ENCODE data around the gene SIPA1L3. TPM values are rescaled to one million over a fixed set of nuclear protein-coding genes. Genes with fewer than 3 reads are reported as not detected.

Gene SIPA1L3
- total and polyA plus RNA-seq, 9 of the 15 experiments (the other 6 are each of a cell fraction or from before 2014, with no cell fraction given), result 0.01 to 6.1 (median 2.5) TPM

DNA sequence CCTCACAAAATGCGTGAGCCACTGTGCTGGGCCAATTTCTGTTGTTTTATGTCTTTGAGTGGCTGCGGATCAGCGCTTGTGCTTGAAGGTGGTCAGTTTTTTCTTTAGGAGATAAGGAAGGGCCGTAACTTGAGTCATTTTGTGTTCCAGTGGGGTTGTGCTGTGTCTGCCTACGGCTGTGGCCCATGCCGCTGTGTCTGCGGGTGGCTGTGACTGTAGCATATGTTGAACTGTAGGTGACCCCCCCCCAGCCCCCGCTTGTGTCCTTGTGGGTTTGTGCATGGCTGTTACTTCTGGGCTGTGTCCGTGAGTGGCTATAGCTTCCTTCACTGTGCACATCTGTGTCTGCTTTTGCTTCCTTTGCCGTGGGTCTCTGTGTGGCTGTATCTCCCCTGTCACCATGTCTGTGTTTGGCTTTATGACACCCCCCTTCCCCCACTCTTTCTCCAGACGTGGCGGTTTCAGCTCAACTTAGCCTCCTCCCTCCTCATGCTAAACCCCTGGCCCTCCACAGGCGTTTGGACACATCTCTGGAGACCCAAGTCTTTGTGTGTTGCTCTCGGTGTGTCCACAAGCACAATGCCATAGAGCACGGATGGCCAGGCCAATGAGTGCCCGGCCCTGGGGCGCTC lies 348.5 kb downstream of the SIPA1L3 start (continued):
- TF ChIP-seq, protein P1, sequence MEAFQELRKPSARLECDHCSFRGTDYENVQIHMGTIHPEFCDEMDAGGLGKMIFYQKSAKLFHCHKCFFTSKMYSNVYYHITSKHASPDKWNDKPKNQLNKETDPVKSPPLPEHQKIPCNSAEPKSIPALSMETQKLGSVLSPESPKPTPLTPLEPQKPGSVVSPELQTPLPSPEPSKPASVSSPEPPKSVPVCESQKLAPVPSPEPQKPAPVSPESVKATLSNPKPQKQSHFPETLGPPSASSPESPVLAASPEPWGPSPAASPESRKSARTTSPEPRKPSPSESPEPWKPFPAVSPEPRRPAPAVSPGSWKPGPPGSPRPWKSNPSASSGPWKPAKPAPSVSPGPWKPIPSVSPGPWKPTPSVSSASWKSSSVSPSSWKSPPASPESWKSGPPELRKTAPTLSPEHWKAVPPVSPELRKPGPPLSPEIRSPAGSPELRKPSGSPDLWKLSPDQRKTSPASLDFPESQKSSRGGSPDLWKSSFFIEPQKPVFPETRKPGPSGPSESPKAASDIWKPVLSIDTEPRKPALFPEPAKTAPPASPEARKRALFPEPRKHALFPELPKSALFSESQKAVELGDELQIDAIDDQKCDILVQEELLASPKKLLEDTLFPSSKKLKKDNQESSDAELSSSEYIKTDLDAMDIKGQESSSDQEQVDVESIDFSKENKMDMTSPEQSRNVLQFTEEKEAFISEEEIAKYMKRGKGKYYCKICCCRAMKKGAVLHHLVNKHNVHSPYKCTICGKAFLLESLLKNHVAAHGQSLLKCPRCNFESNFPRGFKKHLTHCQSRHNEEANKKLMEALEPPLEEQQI (IDR thresholded peaks at IDR 0.05), result no peak
- TF ChIP-seq ZNF431 (CRISPR knock-in tag; IDR thresholded peaks at IDR 0.05) (no peak), XRCC5 (IDR thresholded peaks at IDR 0.05; ENCODE audit: low read depth, low read length) (no peak), MED1 (CRISPR knock-in tag; IDR thresholded peaks at IDR 0.05; ENCODE audit: borderline replicate concordance) (no peak), ETV6 (IDR thresholded peaks at IDR 0.05; ENCODE audit: borderline replicate concordance in 1 of 2, low read depth in 2 of 2, low read length in 1 of 2) (no peak), ETV6 (CRISPR knock-in tag; IDR thresholded peaks at IDR 0.05; ENCODE audit: borderline replicate concordance) (no peak), SMARCA4 (IDR thresholded peaks at IDR 0.05) (peak; percentile 47; the same call in 1 of the 2 replicates), NCOA6 (IDR thresholded peaks at IDR 0.05) (no peak), BRCA1 (IDR thresholded peaks at IDR 0.05) (no peak), BRCA1 (CRISPR knock-in tag; IDR thresholded peaks at IDR 0.05) (no peak), NBN (IDR thresholded peaks at IDR 0.05; ENCODE audit: low read depth) (no peak; the same call in 1 of the 2 replicates), FOXM1 (IDR thresholded peaks at IDR 0.05; ENCODE audit: low read depth) (no peak), FOXM1 (CRISPR knock-in tag; IDR thresholded peaks at IDR 0.05; ENCODE audit: low read depth) (no peak), ATF7 (IDR thresholded peaks at IDR 0.05) (no peak), KDM5B (IDR thresholded peaks at IDR 0.05; ENCODE audit: insufficient replicate concordance, low read depth, low read length) (no peak), ZNF778 (CRISPR knock-in tag; IDR thresholded peaks at IDR 0.05) (no peak), MTA1 (IDR thresholded peaks at IDR 0.05; ENCODE audit: borderline replicate concordance) (peak; percentile 27; the same call in 1 of the 2 replicates), RCOR1 (IDR thresholded peaks at IDR 0.05; ENCODE audit: borderline replicate concordance in 1 of 2, low read depth in 2 of 2, low read length in 2 of 2) (no peak), ESRRA (IDR thresholded peaks at IDR 0.05; ENCODE audit: borderline replicate concordance, low read depth) (no peak), ZNF76 (CRISPR knock-in tag; IDR thresholded peaks at IDR 0.05; ENCODE audit: borderline replicate concordance) (no peak)
- TF ChIP-seq, protein P2, sequence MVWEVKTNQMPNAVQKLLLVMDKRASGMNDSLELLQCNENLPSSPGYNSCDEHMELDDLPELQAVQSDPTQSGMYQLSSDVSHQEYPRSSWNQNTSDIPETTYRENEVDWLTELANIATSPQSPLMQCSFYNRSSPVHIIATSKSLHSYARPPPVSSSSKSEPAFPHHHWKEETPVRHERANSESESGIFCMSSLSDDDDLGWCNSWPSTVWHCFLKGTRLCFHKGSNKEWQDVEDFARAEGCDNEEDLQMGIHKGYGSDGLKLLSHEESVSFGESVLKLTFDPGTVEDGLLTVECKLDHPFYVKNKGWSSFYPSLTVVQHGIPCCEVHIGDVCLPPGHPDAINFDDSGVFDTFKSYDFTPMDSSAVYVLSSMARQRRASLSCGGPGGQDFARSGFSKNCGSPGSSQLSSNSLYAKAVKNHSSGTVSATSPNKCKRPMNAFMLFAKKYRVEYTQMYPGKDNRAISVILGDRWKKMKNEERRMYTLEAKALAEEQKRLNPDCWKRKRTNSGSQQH (CRISPR knock-in tag; IDR thresholded peaks at IDR 0.05), result no peak
- TF ChIP-seq, protein P3, sequence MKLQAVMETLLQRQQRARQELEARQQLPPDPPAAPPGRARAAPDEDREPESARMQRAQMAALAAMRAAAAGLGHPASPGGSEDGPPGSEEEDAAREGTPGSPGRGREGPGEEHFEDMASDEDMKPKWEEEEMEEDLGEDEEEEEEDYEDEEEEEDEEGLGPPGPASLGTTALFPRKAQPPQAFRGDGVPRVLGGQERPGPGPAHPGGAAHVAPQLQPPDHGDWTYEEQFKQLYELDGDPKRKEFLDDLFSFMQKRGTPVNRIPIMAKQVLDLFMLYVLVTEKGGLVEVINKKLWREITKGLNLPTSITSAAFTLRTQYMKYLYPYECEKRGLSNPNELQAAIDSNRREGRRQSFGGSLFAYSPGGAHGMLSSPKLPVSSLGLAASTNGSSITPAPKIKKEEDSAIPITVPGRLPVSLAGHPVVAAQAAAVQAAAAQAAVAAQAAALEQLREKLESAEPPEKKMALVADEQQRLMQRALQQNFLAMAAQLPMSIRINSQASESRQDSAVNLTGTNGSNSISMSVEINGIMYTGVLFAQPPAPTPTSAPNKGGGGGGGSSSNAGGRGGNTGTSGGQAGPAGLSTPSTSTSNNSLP (IDR thresholded peaks at IDR 0.05; ENCODE audit: borderline replicate concordance, low read depth, low read length), result no peak

All from K562 (cell line).